Sigmoid colon (tissue), 7 donors: ENCODE data around the gene FAM3D. TPM values are rescaled to one million over a fixed set of nuclear protein-coding genes. Genes with fewer than 3 reads are reported as not detected.

Source experiments
- DNase-seq: peaks from one replicate; pipeline ENCODE4 v3.0.0-alpha.2; 2019
- H3K27ac ChIP-seq, 4 donors: fragments of 200-600 bp; sonication (generic); one replicate each; pipeline ENCODE4 v1.5.1; 2016 to 2019; ENCODE audit warnings: mild to moderate bottlenecking in 1 of 4
- H3K27me3 ChIP-seq, 3 donors: fragments of 200-600 bp; sonication (generic); one replicate each; pipeline ENCODE4 v1.5.1; 2019; ENCODE audit warnings: mild to moderate bottlenecking in 1 of 3
- H3K36me3 ChIP-seq, 4 donors: fragments of 200-600 bp; sonication (generic); one replicate each; pipeline ENCODE4 v1.5.1; 2016 to 2019
- H3K4me1 ChIP-seq, 4 donors: fragments of 200-600 bp; sonication (generic); one replicate each; pipeline ENCODE4 v1.5.1; 2017 to 2019
- H3K4me3 ChIP-seq, 4 donors: fragments of 200-600 bp; sonication (generic); one replicate each; pipeline ENCODE4 v1.5.1; 2017 to 2019; ENCODE audit warnings: mild to moderate bottlenecking in 2 of 4, moderate library complexity in 1 of 4
- H3K9me3 ChIP-seq, 4 donors: fragments of 200-600 bp in 3 of 4; sonication (generic) in 3 of 4; one replicate each; pipeline versions ENCODE4 v1.5.1 to v1.6.1; 2013 to 2019
- CTCF ChIP-seq, 4 experiments: fragments of 450-650 bp in 3 of 4; fragments of 200-600 bp in 1 of 4; IDR thresholded peaks; one replicate each; pipeline ENCODE4 v1.5.1; 2016 to 2019; ENCODE audit warnings: antibody characterized with exemption in 4 of 4, mild to moderate bottlenecking in 3 of 4, moderate library complexity in 2 of 4
- EP300 ChIP-seq, 4 donors: sonication (generic); formaldehyde crosslinking; IDR thresholded peaks; one replicate each; pipeline ENCODE4 v1.6.1; 2017; ENCODE audit warnings: antibody characterized with exemption in 4 of 4
- POLR2A ChIP-seq, 2 donors: fragments of 450-650 bp; IDR thresholded peaks; one replicate each; pipeline ENCODE4 v1.6.1; 2016; ENCODE audit warnings: antibody characterized with exemption in 2 of 2, mild to moderate bottlenecking in 2 of 2, moderate library complexity in 2 of 2
- POLR2AphosphoS5 ChIP-seq, 4 donors: sonication (generic); formaldehyde crosslinking; IDR thresholded peaks; one replicate each; pipeline ENCODE4 v1.6.1; 2017; ENCODE audit warnings: antibody characterized with exemption in 4 of 4
- WGBS, 2 donors: extraction: QIAGEN DNeasy Blood & Tissue Kit; methylation state at CpG; one replicate each; pipeline ENCODE4 v1.1.7; 2013; 5-methylcytosine and 5-hydroxymethylcytosine counted together
- intact Hi-C: fragments of 100-400 bp; cut with DNase I; formaldehyde crosslinking; loops from one replicate; pipeline ENCODE4 v1.15.1; 2023
- polyA plus RNA-seq, 3 donors: library from polyadenylated mRNA; stranded (reverse); fragments of 200-250 nt; gene quantifications; one replicate each; pipeline ENCODE4 v1.2.3, GENCODE V29; 2013
- total RNA-seq, 4 donors: library from RNA; depleted of rRNA; stranded (reverse); fragments of >200 nt; gene quantifications; one replicate each; pipeline ENCODE4 v1.1.0, GENCODE V29; 2016
- donor health status: healthy with polysubstance abuse.
- donor health status: Bipolar disorder and iron deficiency.
- donor health status: healthy.

The FAM3D gene
- total and polyA plus RNA-seq, 7 donors, result 0.36 to 477 (median 215) TPM; not detected in 2

GRCh38 chr3:58596834-58597518, 69.6 kb downstream of the FAM3D start:
- Histone ChIP-seq H3K4me3 (no peak overlapping the region), H3K4me1 (no peaks in the 10 kb centered on the region), H3K36me3 (no peaks in the 10 kb centered on the region), H3K27me3 (no peaks in the 10 kb centered on the region), H3K27ac (no peak overlapping the region), H3K9me3 (no peaks in the 10 kb centered on the region)
- WGBS, 2 donors, result 62 to 75% methylated on average over 4 of the region's 4 CpGs
- intact Hi-C loops, result no loop called here
- TF ChIP-seq CTCF (IDR thresholded peaks at IDR 0.05) (no peak), POLR2AphosphoS5 (IDR thresholded peaks at IDR 0.05) (no peak), EP300 (IDR thresholded peaks at IDR 0.05) (no peak), POLR2A (IDR thresholded peaks at IDR 0.05) (no peak)
- DNase-seq, result no peak

- no peak for DNase-seq
- intact Hi-C loops, result no loop called here
- 66 to 83% methylated on average over 5 of the region's 5 CpGs for WGBS, 2 donors
- H3K27ac ChIP-seq, result no peak overlapping the region
- no peaks in the 10 kb centered on the region for H3K4me1 ChIP-seq
- no peaks in the 10 kb centered on the region for H3K9me3 ChIP-seq
- no peaks in the 10 kb centered on the region for H3K36me3 ChIP-seq
- TF ChIP-seq CTCF (IDR thresholded peaks at IDR 0.05), result no peak
- TF ChIP-seq POLR2A (IDR thresholded peaks at IDR 0.05), result no peak
- no peak for TF ChIP-seq POLR2AphosphoS5 (IDR thresholded peaks at IDR 0.05)
- TF ChIP-seq EP300 (IDR thresholded peaks at IDR 0.05), result no peak
- H3K27me3 ChIP-seq, result no peaks in the 10 kb centered on the region
- no peak overlapping the region for H3K4me3 ChIP-seq
These were observed 72.5 kb downstream of the FAM3D start for GRCh38 chr3:58594117-58594516.

GRCh38 chr3:58591517-58592510, 74.8 kb downstream of the FAM3D start:
- H3K4me3 ChIP-seq, result no peak overlapping the region
- no peak for DNase-seq
- H3K27ac ChIP-seq, result no peak overlapping the region
- H3K27me3 ChIP-seq, result peaks cover 2 to 12% (median 4%) of the 10 kb centered on the region in 3 donors
- intact Hi-C loops, result no loop called here
- 67 to 78% methylated on average over 6 of the region's 6 CpGs for WGBS, 2 donors
- TF ChIP-seq EP300 (IDR thresholded peaks at IDR 0.05), result no peak
- TF ChIP-seq POLR2AphosphoS5 (IDR thresholded peaks at IDR 0.05), result no peak
- no peak for TF ChIP-seq POLR2A (IDR thresholded peaks at IDR 0.05)
- no peak for TF ChIP-seq CTCF (IDR thresholded peaks at IDR 0.05)
- peaks cover 0 to 2% (median 2%) of the 10 kb centered on the region in 4 donors for H3K4me1 ChIP-seq
- no peaks in the 10 kb centered on the region for H3K36me3 ChIP-seq
- H3K9me3 ChIP-seq, result no peaks in the 10 kb centered on the region

GRCh38 chr3:58588030-58588614, 78.5 kb downstream of the FAM3D start:
- peaks cover 0 to 23% (median 21%) of the 10 kb centered on the region in 4 donors for H3K4me1 ChIP-seq
- peaks cover 5 to 26% (median 12%) of the 10 kb centered on the region in 3 donors for H3K27me3 ChIP-seq
- no peak overlapping the region for H3K4me3 ChIP-seq
- TF ChIP-seq CTCF (IDR thresholded peaks at IDR 0.05), result no peak
- no peak for TF ChIP-seq POLR2AphosphoS5 (IDR thresholded peaks at IDR 0.05)
- no peak for TF ChIP-seq EP300 (IDR thresholded peaks at IDR 0.05)
- TF ChIP-seq POLR2A (IDR thresholded peaks at IDR 0.05), result no peak
- no peak for DNase-seq
- H3K27ac ChIP-seq, result no peak overlapping the region
- no peaks in the 10 kb centered on the region for H3K36me3 ChIP-seq
- no peaks in the 10 kb centered on the region for H3K9me3 ChIP-seq
- intact Hi-C loops, result no loop called here
- 52 to 68% methylated on average over 3 of the region's 3 CpGs for WGBS, 2 donors
